Psoas muscle (tissue), 8 donors: ENCODE results near the gene NUP35. TPM values are rescaled to one million over a fixed set of nuclear protein-coding genes. Genes with fewer than 3 reads are reported as not detected.

ENCODE experiments used
- ATAC-seq, 4 donors: fragments of 200-7000 bp; cut with Tn5 transposase; one replicate each; pipeline ENCODE4 v1.9.1; 2020; ENCODE audit warnings: moderate library complexity in 3 of 4, mild to moderate bottlenecking in 2 of 4
- DNase-seq, 2 donors: peaks; one replicate each; pipeline ENCODE4 v3.0.0-alpha.2; 2020
- H3K27ac ChIP-seq: fragments of 200-600 bp; one replicate; pipeline ENCODE4 v1.8.0; 2022
- H3K27me3 ChIP-seq, 3 donors: fragments of 200-600 bp in 1 of 3; one replicate each; pipeline versions ENCODE4 v1.6.1 to v1.8.0; 2013 to 2022; ENCODE audit warnings: low read length in 2 of 3, mild to moderate bottlenecking in 2 of 3, moderate library complexity in 1 of 3; ENCODE audit not compliant: insufficient read depth in 3 of 3
- H3K36me3 ChIP-seq, 2 donors: fragments of 200-600 bp in 1 of 2; one replicate each; pipeline versions ENCODE4 v1.6.1 to v1.8.0; 2013 to 2022; ENCODE audit warnings: low read depth in 1 of 2, mild to moderate bottlenecking in 1 of 2, moderate library complexity in 1 of 2; ENCODE audit not compliant: insufficient read depth in 1 of 2
- H3K4me1 ChIP-seq: fragments of 200-600 bp; one replicate; pipeline ENCODE4 v1.8.0; 2022
- H3K4me3 ChIP-seq: fragments of 200-600 bp; one replicate; pipeline ENCODE4 v1.8.0; 2022; ENCODE audit warnings: mild to moderate bottlenecking
- H3K9me3 ChIP-seq: fragments of 200-600 bp; one replicate; pipeline ENCODE4 v1.8.0; 2022
- CTCF ChIP-seq: fragments of 200-600 bp; IDR thresholded peaks from one replicate; pipeline ENCODE4 v1.8.0; 2022; ENCODE audit warnings: antibody characterized with exemption
- WGBS, 3 donors: extraction: QIAGEN DNeasy Blood & Tissue Kit; methylation state at CpG; one replicate each; pipeline versions ENCODE4 v1.1.6 to v1.1.7; 2013; 5-methylcytosine and 5-hydroxymethylcytosine counted together
- intact Hi-C, 2 donors: fragments of 100-400 bp; cut with DNase I; formaldehyde crosslinking; loops; one replicate each; pipeline versions ENCODE4 v1.11.0 to v1.14.2; 2022
- polyA plus RNA-seq, 3 donors: library from polyadenylated mRNA; stranded (reverse); fragments of 200-250 nt; gene quantifications; one replicate each; pipeline ENCODE4 v1.2.3, GENCODE V29; 2013
- total RNA-seq, 4 donors: library from RNA; stranded (reverse); fragmentation: NEBNext Ultra II Directional in 2 of 4; extraction: Animal tissue kit (Norgen Biotek cat#: 25700) in 2 of 4; gene quantifications; one replicate each; pipeline versions ENCODE4 v1.2.1 to v1.2.4, GENCODE V29; 2021 to 2023
- donor health status: healthy with polysubstance abuse.
- donor health status: DM: no; HTN: no; CAD: no; lungs with moderate emphysema.
- donor health status: Bipolar disorder and iron deficiency.
- donor health status: healthy.
- donor health status: DM: yes; HTN: yes; CAD: no.
- donor health status: DM: no; HTN: no; CAD: no.
- donor health status: DM: no; HTN: no; CAD: no.
- donor health status: DM: yes; HTN: yes; CAD: no.

The NUP35 gene
- total and polyA plus RNA-seq, 7 donors = 5.1 to 11.9 (median 8.3) TPM

GRCh38 chr2:183179156-183179555 lies 54.9 kb downstream of the NUP35 start:
- ATAC-seq (no peak), DNase-seq (no peak)
- peaks cover 0 to 29% of the 10 kb centered on the region in 2 donors for H3K36me3 ChIP-seq
- 78 to 90% (median 84%) methylated on average over 4 of the region's 4 CpGs for WGBS, 3 donors
- TF ChIP-seq CTCF = no peak
- peaks cover 14% of the 10 kb centered on the region for H3K9me3 ChIP-seq
- H3K27ac ChIP-seq = no peak overlapping the region
- no peaks in the 10 kb centered on the region for H3K27me3 ChIP-seq
- no peak overlapping the region for H3K4me3 ChIP-seq
- intact Hi-C loops = no loop called here
- no peaks in the 10 kb centered on the region for H3K4me1 ChIP-seq

GRCh38 chr2:183185534-183185933 lies 61.3 kb downstream of the NUP35 start:
- H3K9me3 ChIP-seq = peaks cover 10% of the 10 kb centered on the region
- H3K4me3 ChIP-seq = no peak overlapping the region
- no peaks in the 10 kb centered on the region for H3K27me3 ChIP-seq
- no peak overlapping the region for H3K27ac ChIP-seq
- peaks cover 0 to 55% of the 10 kb centered on the region in 2 donors for H3K36me3 ChIP-seq
- no peak for TF ChIP-seq CTCF
- DNase-seq (no peak), ATAC-seq (no peak)
- no peaks in the 10 kb centered on the region for H3K4me1 ChIP-seq
- intact Hi-C loops = no loop called here

- no peaks in the 10 kb centered on the region for H3K4me1 ChIP-seq
- peaks cover 10% of the 10 kb centered on the region for H3K9me3 ChIP-seq
- 71 to 79% (median 78%) methylated on average over 1 of the region's 1 CpG for WGBS, 3 donors
- DNase-seq = no peak
- no peak for TF ChIP-seq CTCF
- H3K36me3 ChIP-seq = peaks cover 0 to 57% of the 10 kb centered on the region in 2 donors
- H3K27ac ChIP-seq = no peak overlapping the region
- H3K27me3 ChIP-seq = no peaks in the 10 kb centered on the region
- no peak overlapping the region for H3K4me3 ChIP-seq
- ATAC-seq = no peak
- intact Hi-C loops = no loop called here
These were observed 62.1 kb downstream of the NUP35 start for GRCh38 chr2:183186296-183186695.

- Histone ChIP-seq H3K27ac (no peak overlapping the region), H3K9me3 (peaks cover 10% of the 10 kb centered on the region), H3K36me3 (peaks cover 0 to 59% of the 10 kb centered on the region in 2 donors), H3K4me1 (no peaks in the 10 kb centered on the region), H3K4me3 (no peak overlapping the region), H3K27me3 (no peaks in the 10 kb centered on the region)
- TF ChIP-seq CTCF = no peak
- 93 to 96% (median 96%) methylated on average over 1 of the region's 1 CpG for WGBS, 3 donors
- intact Hi-C loops = no loop called here
- DNase-seq = no peak
- ATAC-seq = no peak
These were observed 62.5 kb downstream of the NUP35 start for GRCh38 chr2:183186766-183187165.

- ATAC-seq (no peak), DNase-seq (no peak)
- 96 to 98% (median 96%) methylated on average over 1 of the region's 1 CpG for WGBS, 3 donors
- no peak overlapping the region for H3K4me3 ChIP-seq
- no peaks in the 10 kb centered on the region for H3K4me1 ChIP-seq
- H3K27me3 ChIP-seq = no peaks in the 10 kb centered on the region
- H3K9me3 ChIP-seq = no peaks in the 10 kb centered on the region
- H3K36me3 ChIP-seq = peaks cover 0 to 34% of the 10 kb centered on the region in 2 donors
- no peak overlapping the region for H3K27ac ChIP-seq
- intact Hi-C loops = no loop called here
- no peak for TF ChIP-seq CTCF
These were observed 68.1 kb downstream of the NUP35 start for GRCh38 chr2:183192343-183192742.
